Activated naive CD4-positive, alpha-beta T cell treated with anti-CD3 and anti-CD28 coated beads, Interleukin-2, amount 10 ng/mL, durations not matched to agents 7 days and 5 days (primary cell): ENCODE data around the gene TIMM10.

Source experiments
- CTCF ChIA-PET: fragments of 350-600 bp; sonication (Branson Sonifier 250); formaldehyde crosslinking; loops from one replicate; lab custom pipeline; 2021; ENCODE audit warnings: antibody characterized with exemption; lab: Charles Lee
- DNase-seq: peaks from one replicate; pipeline ENCODE4 v3.0.0-alpha.2; 2020
- H3K27ac Mint-ChIP-seq: one replicate; pipeline ENCODE4 v1.8.0; 2021; ENCODE audit warnings: mild to moderate bottlenecking, moderate library complexity, mixed read lengths
- H3K27me3 Mint-ChIP-seq: one replicate; pipeline ENCODE4 v1.8.0; 2021; ENCODE audit warnings: mild to moderate bottlenecking, mixed read lengths
- H3K36me3 Mint-ChIP-seq: one replicate; pipeline ENCODE4 v1.8.0; 2021; ENCODE audit warnings: mixed read lengths
- H3K4me1 Mint-ChIP-seq: one replicate; pipeline ENCODE4 v1.8.0; 2021; ENCODE audit warnings: mixed read lengths
- H3K4me3 Mint-ChIP-seq: one replicate; pipeline ENCODE4 v1.8.0; 2021; ENCODE audit warnings: mild to moderate bottlenecking, moderate library complexity, mixed read lengths
- H3K9me3 Mint-ChIP-seq: one replicate; pipeline ENCODE4 v1.8.0; 2021; ENCODE audit warnings: mixed read lengths

Gene TIMM10, protein sequence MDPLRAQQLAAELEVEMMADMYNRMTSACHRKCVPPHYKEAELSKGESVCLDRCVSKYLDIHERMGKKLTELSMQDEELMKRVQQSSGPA

GRCh38 chr11:57530596-57531507 lies at the start of gene TIMM10:
Gene TIMM10 (minus strand): TSS chr11:57530754. CDS start chr11:57530189, 565 bp downstream.
- H3K4me3 Mint-ChIP-seq: peak within 1 kb of the TSS; percentile 84
- CTCF ChIA-PET: interaction anchor here (1.2 to 7.6 kb wide), 4 partner anchors 14 to 109 kb away, joined by 3 to 306 read pairs (median 4); partner anchors contain the start of gene UBE2L6
- H3K4me1 Mint-ChIP-seq: peaks cover 44% of the 10 kb centered on the region
- H3K27ac Mint-ChIP-seq: peak within 1 kb of the TSS; percentile 93
- H3K9me3 Mint-ChIP-seq: no peaks in the 10 kb centered on the region
- H3K36me3 Mint-ChIP-seq: peaks cover 14% of the 10 kb centered on the region
- H3K27me3 Mint-ChIP-seq: no peaks in the 10 kb centered on the region
- peak; percentile 96 for DNase-seq

- H3K4me3 Mint-ChIP-seq: no peak overlapping the region
- H3K9me3 Mint-ChIP-seq: no peaks in the 10 kb centered on the region
- CTCF ChIA-PET: interaction anchor here (1.0 to 9.6 kb wide), 3 partner anchors 46 to 226 kb away, joined by 4 to 266 read pairs (median 4); no protein-coding TSS in a partner anchor
- no peak overlapping the region for H3K27ac Mint-ChIP-seq
- peaks cover 35% of the 10 kb centered on the region for H3K27me3 Mint-ChIP-seq
- H3K36me3 Mint-ChIP-seq: no peaks in the 10 kb centered on the region
- DNase-seq: no peak
- H3K4me1 Mint-ChIP-seq: peaks cover 20% of the 10 kb centered on the region
These were observed 43.5 kb upstream of the TIMM10 start for GRCh38 chr11:57574061-57574460.

DNA sequence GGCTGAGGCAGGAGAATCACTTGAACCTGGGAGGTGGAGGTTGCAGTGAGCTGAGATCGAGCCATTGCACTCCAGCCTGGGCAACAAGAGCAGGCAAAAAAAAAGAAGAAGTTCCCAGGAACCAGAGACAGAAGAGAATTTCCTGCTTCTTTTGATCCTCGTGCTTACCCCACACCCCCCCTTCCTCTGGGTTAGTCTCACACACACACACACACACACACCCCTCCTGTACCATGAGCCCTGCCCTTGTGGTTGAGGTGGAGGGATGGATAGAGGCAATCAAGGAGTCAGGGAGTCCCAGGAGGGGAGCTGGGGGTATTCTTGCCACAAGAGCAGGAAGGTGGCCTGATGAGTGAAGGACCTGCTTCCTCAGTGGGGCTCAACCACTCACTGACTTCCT lies 41.1 kb upstream of the TIMM10 start:
- Mint-ChIP-seq H3K36me3 (peaks cover 8% of the 10 kb centered on the region), H3K4me3 (no peak overlapping the region), H3K27me3 (peaks cover 28% of the 10 kb centered on the region), H3K9me3 (no peaks in the 10 kb centered on the region), H3K27ac (no peak overlapping the region), H3K4me1 (peaks cover 29% of the 10 kb centered on the region)
- CTCF ChIA-PET: interaction anchor here (0.8 to 9.6 kb wide), 3 partner anchors 44 to 78 kb away, joined by 3 to 266 read pairs (median 4); no protein-coding TSS in a partner anchor
- peak; percentile 22 for DNase-seq

DNA sequence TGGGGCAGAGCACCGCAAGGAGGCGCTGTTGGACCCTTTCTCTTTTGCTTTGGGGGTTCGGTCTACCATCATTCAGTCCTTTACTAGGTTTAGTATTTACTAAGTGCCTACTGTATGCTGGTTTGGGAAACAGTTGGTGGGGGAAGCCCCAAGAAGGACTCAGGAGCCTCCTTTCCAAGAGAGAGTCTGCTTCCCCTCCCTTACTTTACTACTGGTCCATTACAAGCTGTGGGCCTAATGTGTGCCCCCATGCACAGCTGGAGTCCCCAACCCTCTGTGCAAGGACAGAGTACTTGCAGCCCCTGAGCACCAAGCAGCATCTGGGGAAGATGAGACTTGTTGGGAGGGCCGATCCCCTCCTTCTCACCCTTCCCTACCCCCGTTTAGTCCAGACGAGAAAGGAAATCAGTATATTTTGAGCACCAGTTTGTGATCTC lies 37.8 kb upstream of the TIMM10 start:
- Mint-ChIP-seq H3K36me3 (peaks cover 27% of the 10 kb centered on the region), H3K4me1 (peaks cover 50% of the 10 kb centered on the region), H3K9me3 (no peaks in the 10 kb centered on the region), H3K27ac (peak overlapping the region; percentile 99), H3K27me3 (peaks cover 8% of the 10 kb centered on the region), H3K4me3 (peak overlapping the region; percentile 100)
- no peak for DNase-seq
- CTCF ChIA-PET: interaction anchor here (0.6 to 9.6 kb wide), 24 partner anchors 10 to 253 kb away, joined by 3 to 266 read pairs (median 4); partner anchors contain the start of genes CLP1, RTN4RL2 and TIMM10

DNA sequence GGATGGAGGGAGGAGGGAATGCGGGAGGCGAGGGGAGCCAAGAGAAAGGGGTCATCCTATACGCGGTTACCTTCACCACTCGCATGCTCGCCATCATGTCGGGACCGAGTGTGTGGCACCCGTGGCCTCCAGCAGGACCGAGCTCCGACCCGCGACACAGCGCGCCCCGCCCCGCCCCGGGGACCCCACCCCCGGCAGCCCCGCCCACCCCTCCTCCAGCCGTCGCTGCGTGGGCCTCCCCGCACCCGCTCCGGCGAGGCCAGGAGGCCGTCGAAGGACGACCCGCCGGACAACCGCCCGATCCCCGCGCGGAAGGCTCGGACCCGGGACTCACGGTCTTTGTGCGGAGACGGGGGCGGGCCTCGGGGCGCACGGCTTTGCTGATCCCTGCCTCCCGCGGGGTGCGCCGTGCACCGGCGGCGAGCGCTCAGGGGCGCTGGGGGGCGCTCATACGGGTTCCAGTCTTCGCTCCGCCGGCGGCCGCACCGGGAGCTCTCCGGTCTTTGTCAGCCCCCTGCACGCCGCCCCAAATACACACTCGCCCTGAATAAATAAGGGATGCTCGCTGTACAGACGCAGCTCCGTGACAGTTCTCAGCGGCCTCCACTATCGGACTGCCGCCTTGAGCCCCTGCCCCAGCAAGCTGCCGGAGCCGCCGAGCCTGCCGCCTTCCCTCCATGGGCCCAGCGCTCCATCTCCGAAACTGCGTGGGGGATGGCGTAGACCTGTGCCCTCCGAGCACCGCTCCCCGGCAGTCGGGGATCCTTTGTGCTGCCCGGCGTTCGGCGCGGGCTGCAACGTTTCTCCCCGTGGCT lies 37.2 kb upstream of the TIMM10 start, which contains the start of gene UBE2L6:
UBE2L6 (minus strand) TSS at position 158 of the 815 bp plus-strand sequence; CDS start at position 97, 61 bp downstream.
- Mint-ChIP-seq H3K4me1 (peaks cover 54% of the 10 kb centered on the region), H3K27me3 (peaks cover 8% of the 10 kb centered on the region), H3K27ac (peak within 1 kb of the TSS; percentile 99), H3K36me3 (peaks cover 29% of the 10 kb centered on the region), H3K9me3 (no peaks in the 10 kb centered on the region), H3K4me3 (peak within 1 kb of the TSS; percentile 100)
- DNase-seq: peak; percentile 92
- CTCF ChIA-PET: interaction anchor here (0.7 to 9.6 kb wide), 22 partner anchors 9 to 253 kb away, joined by 3 to 266 read pairs (median 4); partner anchors contain the start of genes BTBD18, CLP1 and TIMM10

DNA sequence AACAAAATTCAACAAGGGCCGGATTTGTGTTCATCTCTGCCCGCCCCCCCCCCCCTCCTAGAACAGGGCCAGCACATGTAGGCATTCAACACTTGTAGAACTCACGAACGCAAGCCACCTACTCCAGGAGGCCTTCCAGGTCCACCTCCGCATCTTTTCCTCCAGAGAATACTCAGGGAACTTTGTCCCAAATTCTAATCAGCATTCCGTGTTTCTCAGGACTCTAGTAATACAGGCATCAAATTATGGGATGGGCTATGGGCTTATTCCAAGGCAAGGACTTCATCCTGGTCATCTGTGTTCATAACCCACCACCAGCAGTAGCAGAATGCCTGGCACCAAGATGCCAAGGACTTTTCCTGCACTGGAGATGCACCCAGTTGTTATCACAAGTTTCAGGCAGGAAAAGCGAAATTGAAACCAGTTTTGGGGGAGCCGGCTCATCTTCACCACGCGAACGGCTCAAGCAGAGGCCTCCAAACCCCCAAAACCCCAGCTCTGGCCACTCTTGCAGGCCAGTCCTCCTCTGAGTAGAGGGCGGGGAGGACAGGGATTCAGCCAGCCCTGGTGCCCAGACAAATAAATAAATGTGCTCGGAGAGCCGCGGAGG lies 36.5 kb upstream of the TIMM10 start:
- Mint-ChIP-seq H3K27ac (peak overlapping the region; percentile 96), H3K4me3 (peak overlapping the region; percentile 100), H3K9me3 (no peaks in the 10 kb centered on the region), H3K36me3 (peaks cover 30% of the 10 kb centered on the region), H3K27me3 (peaks cover 8% of the 10 kb centered on the region), H3K4me1 (peaks cover 58% of the 10 kb centered on the region)
- CTCF ChIA-PET: interaction anchor here (1.1 to 9.6 kb wide), 10 partner anchors 33 to 254 kb away, joined by 3 to 266 read pairs (median 4); partner anchors contain the start of genes BTBD18 and CLP1
- peak; percentile 69 for DNase-seq

DNA sequence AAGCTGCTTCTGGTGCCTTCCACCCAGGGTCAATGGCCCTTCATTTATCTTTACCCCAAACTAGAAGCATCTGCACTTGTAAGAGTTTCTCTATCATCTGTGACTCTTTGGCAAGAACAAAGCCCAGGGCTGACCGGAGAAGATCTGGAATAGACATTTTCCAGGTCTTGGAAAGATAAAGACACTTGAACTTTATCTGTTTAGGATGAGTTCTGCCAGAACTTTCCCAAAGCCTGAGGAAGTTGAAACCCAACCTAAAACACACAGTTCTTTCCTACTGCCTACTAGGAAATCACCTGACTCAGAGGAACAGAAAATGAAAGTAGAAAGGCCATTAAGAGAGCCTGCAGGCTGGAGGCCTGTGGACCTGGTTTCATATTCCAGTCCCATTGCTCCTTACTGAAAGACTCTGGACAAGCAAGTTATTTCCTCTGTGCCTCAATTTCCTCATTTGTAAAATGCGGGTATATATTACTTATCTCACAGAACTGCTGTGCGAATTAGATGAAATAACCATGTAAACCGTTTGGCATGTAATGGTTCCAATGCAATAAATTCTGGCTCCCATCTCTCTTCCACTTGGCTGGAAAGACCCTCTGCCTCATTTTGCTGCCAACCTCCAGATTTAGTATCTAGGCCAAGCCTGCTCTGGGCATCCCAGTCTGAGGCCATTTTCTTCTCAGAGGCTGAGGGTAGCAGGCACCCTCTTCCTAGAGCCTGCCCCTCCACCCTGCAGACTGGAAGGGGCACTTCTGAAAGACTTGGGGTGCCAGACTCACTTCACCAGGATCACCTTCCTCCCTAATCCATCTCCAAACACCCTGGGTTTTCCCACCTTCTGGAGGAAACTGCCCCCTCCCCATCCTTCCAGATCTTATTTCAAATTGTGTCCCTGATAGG lies 35.7 kb upstream of the TIMM10 start:
- Mint-ChIP-seq H3K4me3 (peak overlapping the region; percentile 100), H3K36me3 (peaks cover 32% of the 10 kb centered on the region), H3K27me3 (peaks cover 3% of the 10 kb centered on the region), H3K4me1 (peaks cover 56% of the 10 kb centered on the region), H3K27ac (peak overlapping the region; percentile 96), H3K9me3 (no peaks in the 10 kb centered on the region)
- CTCF ChIA-PET: interaction anchor here (0.9 to 9.6 kb wide), 5 partner anchors 32 to 76 kb away, joined by 3 to 266 read pairs (median 6); partner anchors contain the start of gene SLC43A1
- peak; percentile 57 for DNase-seq

- Mint-ChIP-seq H3K27ac (peak overlapping the region; percentile 69), H3K9me3 (no peaks in the 10 kb centered on the region), H3K4me3 (no peak overlapping the region), H3K27me3 (no peaks in the 10 kb centered on the region), H3K4me1 (peaks cover 46% of the 10 kb centered on the region), H3K36me3 (peaks cover 51% of the 10 kb centered on the region)
- CTCF ChIA-PET: interaction anchor here (1.6 to 1.7 kb wide), 2 partner anchors 70 to 78 kb away, joined by 6 to 7 read pairs; no protein-coding TSS in a partner anchor
- DNase-seq: no peak
These were observed 32.0 kb upstream of the TIMM10 start for GRCh38 chr11:57562596-57562995.

- H3K9me3 Mint-ChIP-seq: no peaks in the 10 kb centered on the region
- H3K27ac Mint-ChIP-seq: no peak overlapping the region
- CTCF ChIA-PET: no interaction called here
- no peak overlapping the region for H3K4me3 Mint-ChIP-seq
- peaks cover 43% of the 10 kb centered on the region for H3K4me1 Mint-ChIP-seq
- H3K36me3 Mint-ChIP-seq: peaks cover 55% of the 10 kb centered on the region
- no peak for DNase-seq
- no peaks in the 10 kb centered on the region for H3K27me3 Mint-ChIP-seq
These were observed 29.6 kb upstream of the TIMM10 start for GRCh38 chr11:57560146-57560545.

DNA sequence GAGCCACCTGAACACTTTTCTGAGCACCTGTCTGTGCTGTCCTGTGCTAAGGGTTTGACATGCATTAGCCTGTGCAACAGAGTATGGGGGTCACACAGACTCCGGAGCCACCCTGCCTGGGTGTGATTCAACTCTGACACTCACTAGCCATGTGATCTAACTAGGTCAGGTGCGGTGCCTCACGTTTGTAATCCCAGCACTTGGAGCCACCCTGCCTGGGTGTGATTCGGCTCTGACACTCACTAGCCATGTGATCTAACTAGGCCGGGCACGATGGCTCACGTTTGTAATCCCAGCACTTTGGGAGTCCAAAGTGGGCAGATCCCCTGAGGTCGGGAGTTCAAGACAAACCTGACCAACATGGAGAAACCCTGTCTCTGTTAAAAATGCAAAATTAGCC lies 25.5 kb upstream of the TIMM10 start:
- no peak for DNase-seq
- Mint-ChIP-seq H3K4me1 (peaks cover 11% of the 10 kb centered on the region), H3K27me3 (no peaks in the 10 kb centered on the region), H3K36me3 (peaks cover 71% of the 10 kb centered on the region), H3K4me3 (no peak overlapping the region), H3K27ac (no peak overlapping the region), H3K9me3 (no peaks in the 10 kb centered on the region)
- CTCF ChIA-PET: no interaction called here

GRCh38 chr11:57555393-57555792 lies 24.8 kb upstream of the TIMM10 start:
- H3K27me3 Mint-ChIP-seq: no peaks in the 10 kb centered on the region
- H3K27ac Mint-ChIP-seq: peak overlapping the region; percentile 59
- no peak for DNase-seq
- H3K36me3 Mint-ChIP-seq: peaks cover 71% of the 10 kb centered on the region
- CTCF ChIA-PET: interaction anchor here (1.2 kb wide), 1 partner anchor 85 kb away, joined by 3 read pairs; no protein-coding TSS in a partner anchor
- no peaks in the 10 kb centered on the region for H3K9me3 Mint-ChIP-seq
- H3K4me3 Mint-ChIP-seq: no peak overlapping the region
- H3K4me1 Mint-ChIP-seq: peaks cover 10% of the 10 kb centered on the region

GRCh38 chr11:57552479-57552878 lies 21.9 kb upstream of the TIMM10 start:
- H3K4me1 Mint-ChIP-seq: peaks cover 12% of the 10 kb centered on the region
- CTCF ChIA-PET: interaction anchor here (0.8 to 1.2 kb wide), 3 partner anchors 16 to 248 kb away, joined by 3 to 6 read pairs (median 4); partner anchors contain the start of gene UBE2L6
- no peak overlapping the region for H3K27ac Mint-ChIP-seq
- H3K27me3 Mint-ChIP-seq: no peaks in the 10 kb centered on the region
- no peaks in the 10 kb centered on the region for H3K9me3 Mint-ChIP-seq
- H3K4me3 Mint-ChIP-seq: no peak overlapping the region
- peaks cover 62% of the 10 kb centered on the region for H3K36me3 Mint-ChIP-seq
- no peak for DNase-seq
